ENCODE measurements around the gene DNM1L. TPM values are rescaled to one million over a fixed set of nuclear protein-coding genes. Genes with fewer than 3 reads are reported as not detected.

DNM1L gene
- total and polyA plus RNA-seq, 9 of the 15 experiments (the other 6 are each of a cell fraction or from before 2014, with no cell fraction given) = 24.1 to 82.8 (median 61.5) TPM

GRCh38 chr12:32755654-32756475, 76.8 kb downstream of the DNM1L start, which contains the start of gene YARS2 (continued):
- TF ChIP-seq ZNF408 (CRISPR knock-in tag; IDR thresholded peaks at IDR 0.05; ENCODE audit: low read depth) (no peak), SIN3B (IDR thresholded peaks at IDR 0.05; ENCODE audit: low read depth) (peak; percentile 78; the same call in 1 of the 2 replicates), WHSC1 (IDR thresholded peaks at IDR 0.05; ENCODE audit: low read length) (no peak), STAT5B (CRISPR knock-in tag; IDR thresholded peaks at IDR 0.05) (no peak), POLR2B (IDR thresholded peaks at IDR 0.05; ENCODE audit: low read depth, partially characterized antibody) (peak; percentile 88), ZBTB2 (IDR thresholded peaks at IDR 0.05) (peak; percentile 85), COPS2 (conservative IDR thresholded peaks at IDR 0.05) (no peak), MAFF (IDR thresholded peaks at IDR 0.05; ENCODE audit: low read length) (no peak), PRPF4 (IDR thresholded peaks at IDR 0.05; ENCODE audit: insufficient read depth, low read depth, low read length, poor library complexity, severe bottlenecking) (no peak), MEIS2 (IDR thresholded peaks at IDR 0.05; ENCODE audit: partially characterized antibody) (peak; percentile 64), ZFP1 (CRISPR knock-in tag; IDR thresholded peaks at IDR 0.05) (no peak), ZNF384 (IDR thresholded peaks at IDR 0.05; ENCODE audit: low read depth, low read length) (peak; percentile 58; the same call in 1 of the 2 replicates), GATA2 (CRISPR knock-in tag; IDR thresholded peaks at IDR 0.05) (no peak), EHMT2 (IDR thresholded peaks at IDR 0.05) (no peak), KLF6 (CRISPR knock-in tag; IDR thresholded peaks at IDR 0.05; ENCODE audit: borderline replicate concordance) (no peak), RHOXF2B (CRISPR knock-in tag; conservative IDR thresholded peaks at IDR 0.05) (no peak), AFF1 (IDR thresholded peaks at IDR 0.05; ENCODE audit: low read depth in 1 of 2, partially characterized antibody in 2 of 2) (peak in 1 of 2 experiments; percentile 50), POLR3A (IDR thresholded peaks at IDR 0.05; ENCODE audit: borderline replicate concordance, extremely low read depth, insufficient read depth, insufficient read length) (no peak), GTF3C2 (IDR thresholded peaks at IDR 0.05; ENCODE audit: borderline replicate concordance, extremely low read depth, insufficient read length) (no peak), NFRKB (IDR thresholded peaks at IDR 0.05; ENCODE audit: low read depth) (peak; percentile 91)
